Naive B cell (primary cell): Measurements from ENCODE around the gene HES4. TPM values are rescaled to one million over a fixed set of nuclear protein-coding genes. Genes with fewer than 3 reads are reported as not detected.
"Not testable (repeated sequence)": the region's sequence is repeated elsewhere in the genome, so short reads cannot be mapped to it uniquely, and the experiment has no call there.

Experiments used
- ATAC-seq, 2 donors: fragments of 150-1000 bp; cut with Tn5 transposase; 2 replicates each; pipeline ENCODE4 v1.10.0; 2021; ENCODE audit warnings: low read depth in 2 of 2, mild to moderate bottlenecking in 2 of 2, moderate library complexity in 2 of 2
- DNase-seq: peaks from one replicate; pipeline ENCODE4 v3.0.0; 2022
- H3K27ac Mint-ChIP-seq, 6 donors: one replicate each; pipeline ENCODE4 v1.8.0; 2020 to 2022; ENCODE audit warnings: mild to moderate bottlenecking in 6 of 6, mixed read lengths in 6 of 6, moderate library complexity in 5 of 6, inconsistent platforms in 2 of 6
- H3K27me3 Mint-ChIP-seq, 3 donors: one replicate each; pipeline ENCODE4 v1.8.0; 2021 to 2022; ENCODE audit warnings: mixed read lengths in 3 of 3, mild to moderate bottlenecking in 1 of 3
- H3K36me3 Mint-ChIP-seq, 2 donors: one replicate each; pipeline ENCODE4 v1.8.0; 2020 to 2022; ENCODE audit warnings: mixed read lengths in 2 of 2, inconsistent platforms in 1 of 2, mild to moderate bottlenecking in 1 of 2
- H3K4me1 Mint-ChIP-seq, 3 donors: one replicate each; pipeline ENCODE4 v1.8.0; 2020 to 2022; ENCODE audit warnings: mixed read lengths in 3 of 3, inconsistent platforms in 1 of 3, mild to moderate bottlenecking in 1 of 3, moderate library complexity in 1 of 3
- H3K4me3 Mint-ChIP-seq, 8 donors: one replicate each; pipeline ENCODE4 v1.8.0; 2020 to 2022; ENCODE audit warnings: mild to moderate bottlenecking in 8 of 8, mixed read lengths in 8 of 8, moderate library complexity in 8 of 8, inconsistent platforms in 2 of 8
- H3K9me3 Mint-ChIP-seq, 7 donors: one replicate each; pipeline ENCODE4 v1.8.0; 2020 to 2022; ENCODE audit warnings: mixed read lengths in 7 of 7, mild to moderate bottlenecking in 5 of 7, inconsistent platforms in 2 of 7, moderate library complexity in 1 of 7
- polyA plus RNA-seq, 6 donors: library from polyadenylated mRNA; unstranded; fragments of 300-500 nt; fragmentation: Illumina TruSeq; gene quantifications; one replicate each; pipeline ENCODE4 v1.2.3, GENCODE V29; 2021; ENCODE audit warnings: low read depth in 6 of 6

HES4 gene
- polyA plus RNA-seq, 6 donors from 2014 or later = 0.45 to 0.64 TPM; not detected in 4

DNA sequence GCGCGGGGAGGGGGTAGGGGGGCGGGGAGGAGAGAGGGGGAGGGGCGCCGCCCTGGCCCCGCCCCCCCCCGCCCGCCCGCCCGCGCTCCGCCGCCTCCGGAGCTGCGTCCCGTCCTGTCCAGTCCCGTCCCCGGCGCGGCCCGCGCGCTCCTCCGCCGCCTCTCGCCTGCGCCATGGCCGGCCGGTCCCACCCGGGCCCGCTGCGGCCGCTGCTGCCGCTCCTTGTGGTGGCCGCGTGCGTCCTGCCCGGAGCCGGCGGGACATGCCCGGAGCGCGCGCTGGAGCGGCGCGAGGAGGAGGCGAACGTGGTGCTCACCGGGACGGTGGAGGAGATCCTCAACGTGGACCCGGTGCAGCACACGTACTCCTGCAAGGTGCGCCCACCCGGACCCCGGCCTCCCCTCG is 20.1 kb upstream of the HES4 start, which contains the start of gene AGRN:
AGRN (plus strand) TSS at position 121 of the 405 bp plus-strand sequence; CDS start at position 174, 53 bp downstream.
- no peak for DNase-seq
- Mint-ChIP-seq H3K4me1 (peaks cover 6 to 20% (median 12%) of the 10 kb centered on the region in 3 donors), H3K36me3 (no peaks in the 10 kb centered on the region), H3K27me3 (peaks cover 0 to 20% (median 10%) of the 10 kb centered on the region in 3 donors), H3K27ac (peak within 1 kb of the TSS in 2 of 6 donors; percentile 72 to 81), H3K9me3 (no peaks in the 10 kb centered on the region), H3K4me3 (peak within 1 kb of the TSS; percentile 54 to 80 (median 70))
- ATAC-seq = peak in 1 of 2 donors; percentile 6

DNA sequence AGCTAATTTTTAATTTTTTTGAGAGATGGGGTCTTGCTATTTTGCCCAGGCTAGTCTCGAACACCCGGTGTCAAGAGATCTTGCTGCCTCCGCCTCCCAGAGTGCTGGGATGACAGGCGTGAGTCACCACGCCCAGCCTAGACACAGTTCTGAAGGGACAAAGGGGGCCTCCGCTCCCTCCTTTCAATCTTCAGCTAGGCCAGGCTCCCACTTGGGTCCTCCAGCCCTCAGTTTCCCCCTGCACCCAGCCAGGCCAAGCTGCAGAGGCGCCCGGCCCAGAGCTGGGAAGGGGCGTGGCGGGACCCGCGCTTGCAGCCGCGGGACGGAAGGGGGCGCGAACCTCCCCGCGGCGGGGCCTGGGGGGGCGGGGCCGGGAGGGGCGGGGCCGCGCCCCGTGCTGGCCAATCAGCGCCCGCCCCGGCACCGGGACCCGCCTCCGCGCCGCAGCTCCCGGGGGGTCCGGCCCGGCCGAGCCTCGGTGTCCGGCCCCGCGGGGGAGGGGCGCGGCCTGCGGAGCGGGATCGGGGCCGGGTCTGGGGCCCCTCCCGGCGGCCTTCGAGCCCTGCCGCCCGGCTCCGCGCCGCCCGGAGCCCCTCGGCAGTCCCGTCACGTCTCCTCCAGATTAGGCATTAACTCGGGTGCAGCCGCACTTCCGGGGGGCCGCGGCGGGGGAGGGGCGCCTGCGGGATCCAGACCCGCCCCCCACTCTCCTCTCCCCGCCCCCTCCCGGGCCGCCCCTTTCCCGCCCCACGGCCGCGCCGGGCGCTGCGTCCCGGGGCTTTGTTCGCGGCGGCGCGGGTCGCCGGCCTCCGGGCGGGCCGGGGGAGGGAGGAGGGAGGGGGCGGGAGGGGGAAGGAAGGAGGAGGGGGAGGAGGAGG is 19.5 kb upstream of the HES4 start:
- H3K27me3 Mint-ChIP-seq = peaks cover 0 to 20% (median 10%) of the 10 kb centered on the region in 3 donors
- H3K9me3 Mint-ChIP-seq = no peaks in the 10 kb centered on the region
- no peaks in the 10 kb centered on the region for H3K36me3 Mint-ChIP-seq
- peak overlapping the region in 2 of 6 donors; percentile 72 to 81 for H3K27ac Mint-ChIP-seq
- ATAC-seq (peak; percentile 79 to 81), DNase-seq (peak; percentile 81)
- H3K4me1 Mint-ChIP-seq = peaks cover 6 to 26% (median 14%) of the 10 kb centered on the region in 3 donors
- H3K4me3 Mint-ChIP-seq = peak overlapping the region; percentile 54 to 77 (median 65)

DNA sequence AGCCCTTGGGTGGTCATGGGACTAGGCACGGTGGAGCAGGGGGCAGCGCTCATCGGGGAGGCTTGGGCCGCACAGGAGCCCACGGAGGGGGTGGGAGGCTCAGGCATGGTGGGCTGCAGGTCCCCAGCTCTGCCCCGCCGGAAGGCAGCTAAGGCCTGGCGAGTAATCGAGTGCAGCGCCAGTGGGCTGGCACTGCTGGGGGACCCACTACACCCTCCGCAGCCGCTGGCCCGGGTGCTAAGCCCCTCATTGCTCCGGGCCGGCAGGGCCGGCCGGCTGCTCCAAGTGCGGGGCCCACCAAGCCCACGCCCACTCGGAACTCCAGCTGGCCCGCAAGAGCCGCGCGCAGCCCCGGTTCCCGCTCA is 18.4 kb upstream of the HES4 start:
- peaks cover 14 to 36% (median 25%) of the 10 kb centered on the region in 3 donors for H3K4me1 Mint-ChIP-seq
- H3K9me3 Mint-ChIP-seq, ATAC-seq, H3K36me3 Mint-ChIP-seq, DNase-seq, H3K27ac Mint-ChIP-seq: not testable (repeated sequence)
- H3K4me3 Mint-ChIP-seq = peak overlapping the region in 3 of 8 donors; percentile 42 to 77 (median 44)
- peaks cover under 1 to 17% (median 9%) of the 10 kb centered on the region in 3 donors for H3K27me3 Mint-ChIP-seq

DNA sequence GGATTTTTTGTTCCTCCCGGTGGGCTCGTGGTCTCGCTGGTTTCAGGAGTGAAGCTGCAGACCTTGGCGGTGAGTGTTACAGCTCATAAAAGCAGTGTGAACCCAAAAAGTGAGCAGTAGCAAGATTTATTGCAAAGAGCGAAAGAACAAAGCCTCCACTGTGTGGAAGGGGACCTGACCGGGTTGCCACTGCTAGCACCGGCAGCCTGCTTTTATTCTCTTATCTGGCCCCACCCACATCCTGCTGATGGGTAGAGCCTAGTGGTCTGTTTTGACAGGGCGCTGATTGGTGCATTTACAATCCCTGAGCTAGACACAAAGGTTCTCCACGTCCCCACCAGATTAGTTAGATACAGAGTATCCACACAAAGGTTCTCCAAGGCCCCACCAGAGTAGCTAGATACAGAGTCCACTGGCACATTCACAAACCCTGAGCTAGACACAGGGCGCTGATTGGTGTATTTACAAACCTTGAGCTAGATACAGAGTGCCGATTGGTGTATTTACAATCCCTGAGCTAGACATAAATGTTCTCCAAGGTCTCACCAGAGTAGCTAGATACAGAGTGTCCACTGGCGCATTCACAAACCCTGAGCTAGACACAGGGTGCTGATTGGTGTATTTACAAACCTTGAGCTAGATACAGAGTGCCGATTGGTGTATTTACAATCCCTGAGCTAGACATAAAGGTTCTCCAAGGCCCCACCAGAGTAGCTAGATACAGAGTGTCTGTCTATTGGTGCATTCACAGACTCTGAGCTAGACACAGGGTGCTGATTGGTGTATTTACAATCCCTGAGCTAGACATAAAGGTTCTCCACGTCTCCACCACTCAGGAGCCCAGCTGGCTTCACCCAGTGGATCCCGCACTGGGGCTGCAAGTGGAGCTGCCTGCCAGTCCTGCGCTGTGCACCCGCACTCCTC is 17.8 kb upstream of the HES4 start:
- Mint-ChIP-seq H3K27me3 (peaks cover 3 to 11% (median 4%) of the 10 kb centered on the region in 3 donors), H3K4me3 (peak overlapping the region in 6 of 8 donors; percentile 29 to 77 (median 44)), H3K27ac (peak overlapping the region in 2 of 6 donors; percentile 58 to 71), H3K4me1 (peaks cover 16 to 36% (median 31%) of the 10 kb centered on the region in 3 donors)
- not testable (repeated sequence) for H3K9me3 Mint-ChIP-seq, DNase-seq, H3K36me3 Mint-ChIP-seq, ATAC-seq

DNA sequence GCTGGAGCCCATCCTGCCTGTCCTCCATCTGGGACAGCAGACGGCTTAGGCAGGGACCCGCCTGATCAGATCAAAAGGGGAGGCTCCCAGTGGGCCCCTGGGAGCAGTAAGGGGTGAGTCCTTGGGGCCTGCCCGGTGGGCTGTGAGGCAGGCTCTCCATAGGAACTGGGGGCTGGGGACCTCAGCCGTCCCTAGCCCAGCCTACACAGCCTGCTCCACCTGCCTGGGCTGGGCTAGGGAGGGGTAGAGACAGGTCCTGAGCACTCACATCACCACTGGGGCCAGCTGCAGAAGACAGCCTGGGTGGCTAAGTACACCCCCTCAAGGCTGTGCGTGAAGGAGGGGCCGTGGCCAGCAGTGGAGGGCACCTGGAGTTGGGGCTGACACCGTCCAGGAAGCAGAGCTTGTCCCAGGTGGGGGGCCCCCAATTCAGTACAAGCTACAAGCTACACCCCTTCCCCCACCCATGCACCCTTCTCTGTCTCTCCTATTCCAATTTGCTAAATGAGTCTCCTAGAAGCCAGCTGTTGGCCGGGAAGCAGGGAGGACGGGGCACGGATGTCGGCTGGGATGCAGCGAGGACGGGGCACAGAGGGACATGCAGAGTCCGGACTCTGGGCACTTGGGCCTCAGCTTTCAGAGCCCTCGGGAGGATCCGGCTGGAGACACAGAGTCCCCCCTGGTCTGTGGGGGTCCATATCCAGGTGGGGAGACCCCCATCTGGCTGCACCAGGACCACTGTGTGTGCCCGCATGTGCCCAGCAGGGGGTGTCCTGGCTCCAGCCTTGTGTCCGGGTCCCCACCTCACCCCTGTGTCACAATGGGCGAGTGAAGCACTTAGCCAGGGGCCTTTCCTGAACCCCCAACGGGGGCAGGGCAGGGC is 15.1 kb upstream of the HES4 start:
- Mint-ChIP-seq H3K4me3 (peak overlapping the region in 6 of 8 donors; percentile 38 to 100 (median 94)), H3K27ac (peak overlapping the region in 1 of 6 donors; percentile 89), H3K27me3 (peaks cover 0 to 4% (median 0%) of the 10 kb centered on the region in 3 donors), H3K36me3 (no peaks in the 10 kb centered on the region), H3K9me3 (no peaks in the 10 kb centered on the region), H3K4me1 (peaks cover 11 to 37% (median 31%) of the 10 kb centered on the region in 3 donors)
- DNase-seq (no peak), ATAC-seq (no peak)

DNA sequence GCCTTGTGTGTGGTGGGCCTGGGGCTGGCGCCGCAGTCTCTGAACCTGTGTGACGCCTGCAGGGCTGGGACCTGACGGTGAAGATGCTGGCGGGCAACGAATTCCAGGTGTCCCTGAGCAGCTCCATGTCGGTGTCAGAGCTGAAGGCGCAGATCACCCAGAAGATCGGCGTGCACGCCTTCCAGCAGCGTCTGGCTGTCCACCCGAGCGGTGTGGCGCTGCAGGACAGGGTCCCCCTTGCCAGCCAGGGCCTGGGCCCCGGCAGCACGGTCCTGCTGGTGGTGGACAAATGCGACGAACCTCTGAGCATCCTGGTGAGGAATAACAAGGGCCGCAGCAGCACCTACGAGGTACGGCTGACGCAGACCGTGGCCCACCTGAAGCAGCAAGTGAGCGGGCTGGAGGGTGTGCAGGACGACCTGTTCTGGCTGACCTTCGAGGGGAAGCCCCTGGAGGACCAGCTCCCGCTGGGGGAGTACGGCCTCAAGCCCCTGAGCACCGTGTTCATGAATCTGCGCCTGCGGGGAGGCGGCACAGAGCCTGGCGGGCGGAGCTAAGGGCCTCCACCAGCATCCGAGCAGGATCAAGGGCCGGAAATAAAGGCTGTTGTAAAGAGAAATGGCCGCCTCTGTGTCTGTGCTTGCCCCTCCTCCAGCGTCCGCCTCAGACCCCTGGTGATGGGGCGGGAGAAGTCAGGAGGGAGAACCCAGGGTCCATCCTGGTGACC is 14.2 kb upstream of the HES4 start:
- no peak for ATAC-seq
- H3K4me3 Mint-ChIP-seq = peak overlapping the region; percentile 88 to 100 (median 96)
- H3K27me3 Mint-ChIP-seq = peaks cover 0 to 5% (median 0%) of the 10 kb centered on the region in 3 donors
- DNase-seq = no peak
- no peaks in the 10 kb centered on the region for H3K9me3 Mint-ChIP-seq
- H3K4me1 Mint-ChIP-seq = peaks cover 11 to 36% (median 31%) of the 10 kb centered on the region in 3 donors
- peak overlapping the region; percentile 93 to 99 (median 98) for H3K27ac Mint-ChIP-seq
- H3K36me3 Mint-ChIP-seq = no peaks in the 10 kb centered on the region

DNA sequence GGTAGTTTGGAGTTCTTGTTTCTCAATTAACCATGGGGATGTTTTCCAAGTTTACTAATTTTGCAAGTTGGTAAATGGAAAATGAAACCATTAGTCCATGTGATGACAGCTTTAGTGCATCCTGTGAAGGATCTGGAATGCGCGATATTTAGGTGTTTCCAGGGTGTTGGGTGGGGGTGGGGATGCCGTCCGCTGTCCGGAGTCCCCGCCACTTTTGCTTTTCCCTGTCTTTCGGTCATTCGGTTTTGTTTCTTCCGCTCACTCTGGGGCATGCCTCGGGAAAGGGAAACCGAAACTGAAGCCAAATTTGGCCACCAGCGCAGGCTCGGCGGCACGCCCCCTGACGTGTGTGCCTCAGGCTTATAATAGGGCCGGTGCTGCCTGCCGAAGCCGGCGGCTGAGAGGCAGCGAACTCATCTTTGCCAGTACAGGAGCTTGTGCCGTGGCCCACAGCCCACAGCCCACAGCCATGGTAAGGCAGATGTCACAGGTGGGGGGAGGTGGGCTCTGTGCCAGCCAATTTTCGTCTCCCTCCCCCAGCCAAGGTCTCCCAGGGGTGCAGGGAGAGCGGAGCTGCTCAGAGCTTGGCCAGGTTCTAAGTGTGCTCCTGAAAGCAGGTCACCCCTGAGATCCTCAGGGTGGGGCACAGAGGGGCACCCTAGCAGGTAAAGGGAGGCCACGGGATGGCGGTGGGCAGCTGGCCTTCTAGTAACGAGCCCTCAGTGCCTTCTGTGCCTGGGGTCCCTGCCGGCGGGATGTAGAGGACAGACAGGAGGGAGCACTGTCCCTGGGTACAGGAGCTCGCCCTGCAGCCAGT is 13.4 kb upstream of the HES4 start, which contains the start of gene ISG15:
ISG15 (plus strand) TSS at position 393 of the 817 bp plus-strand sequence; CDS start at position 470, 77 bp downstream.
- ATAC-seq (peak; percentile 97), DNase-seq (peak; percentile 83)
- no peaks in the 10 kb centered on the region for H3K9me3 Mint-ChIP-seq
- peak within 1 kb of the TSS; percentile 93 to 99 (median 98) for H3K27ac Mint-ChIP-seq
- no peaks in the 10 kb centered on the region for H3K36me3 Mint-ChIP-seq
- H3K27me3 Mint-ChIP-seq = peaks cover 0 to 9% (median 2%) of the 10 kb centered on the region in 3 donors
- H3K4me3 Mint-ChIP-seq = peak within 1 kb of the TSS; percentile 88 to 100 (median 96)
- peaks cover 11 to 33% (median 31%) of the 10 kb centered on the region in 3 donors for H3K4me1 Mint-ChIP-seq

DNA sequence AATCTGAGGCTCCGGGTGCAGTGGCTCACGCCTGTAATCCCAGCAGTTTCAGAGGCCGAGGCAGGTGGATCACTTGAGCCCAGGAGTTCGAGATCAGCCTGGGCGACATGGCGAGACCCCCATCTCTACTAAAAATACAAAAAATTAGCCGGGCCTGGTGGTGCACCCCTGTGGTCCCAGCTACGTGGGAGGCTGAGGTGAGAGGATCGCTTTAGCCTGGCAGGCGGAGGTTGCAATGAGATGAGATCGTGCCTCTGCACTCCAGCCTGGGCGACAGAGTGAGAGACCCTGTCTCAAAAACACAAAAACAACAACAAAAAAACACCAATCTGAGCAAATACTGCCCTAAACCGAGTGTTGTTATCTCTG is 12.8 kb upstream of the HES4 start:
- ATAC-seq = peak in 1 of 2 donors; percentile 2
- peak overlapping the region; percentile 88 to 100 (median 96) for H3K4me3 Mint-ChIP-seq
- H3K4me1 Mint-ChIP-seq = peaks cover 11 to 33% (median 31%) of the 10 kb centered on the region in 3 donors
- DNase-seq, H3K36me3 Mint-ChIP-seq, H3K9me3 Mint-ChIP-seq: not testable (repeated sequence)
- peak overlapping the region; percentile 93 to 99 (median 98) for H3K27ac Mint-ChIP-seq
- H3K27me3 Mint-ChIP-seq = peaks cover 0 to 12% (median 7%) of the 10 kb centered on the region in 3 donors

DNA sequence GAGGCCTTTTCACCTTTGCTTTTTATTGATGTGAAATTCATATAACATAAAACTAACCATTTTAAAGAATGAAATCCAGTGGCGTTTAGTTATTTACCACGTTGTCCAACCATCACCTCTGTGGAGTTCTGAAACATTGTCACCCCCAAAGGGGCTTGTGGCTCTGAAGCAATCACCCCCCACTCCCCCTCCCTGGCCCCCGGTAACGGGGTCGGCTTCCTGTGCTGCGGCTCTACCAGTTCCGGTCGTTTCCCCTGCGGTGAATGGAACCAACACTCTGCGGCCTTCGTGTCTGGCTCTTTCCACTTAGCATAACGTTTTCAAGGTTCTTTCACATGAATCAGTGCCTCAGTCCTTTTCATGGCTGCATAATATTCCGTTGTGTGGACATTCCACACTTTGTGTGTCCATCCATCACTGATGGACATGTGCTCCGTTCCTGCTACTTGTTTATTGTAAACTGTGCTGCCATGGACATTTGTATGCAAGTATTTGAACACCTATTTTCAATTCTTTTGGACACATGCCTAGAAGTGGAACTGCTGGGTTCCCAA is 11.6 kb upstream of the HES4 start:
- H3K4me3 Mint-ChIP-seq = peak overlapping the region in 3 of 8 donors; percentile 5 to 58 (median 41)
- ATAC-seq (no peak), DNase-seq (no peak)
- no peaks in the 10 kb centered on the region for H3K36me3 Mint-ChIP-seq
- peak overlapping the region in 1 of 6 donors; percentile 27 for H3K27ac Mint-ChIP-seq
- H3K27me3 Mint-ChIP-seq = peaks cover 4 to 16% (median 12%) of the 10 kb centered on the region in 3 donors
- peaks cover 11 to 28% (median 26%) of the 10 kb centered on the region in 3 donors for H3K4me1 Mint-ChIP-seq
- H3K9me3 Mint-ChIP-seq = no peaks in the 10 kb centered on the region

DNA sequence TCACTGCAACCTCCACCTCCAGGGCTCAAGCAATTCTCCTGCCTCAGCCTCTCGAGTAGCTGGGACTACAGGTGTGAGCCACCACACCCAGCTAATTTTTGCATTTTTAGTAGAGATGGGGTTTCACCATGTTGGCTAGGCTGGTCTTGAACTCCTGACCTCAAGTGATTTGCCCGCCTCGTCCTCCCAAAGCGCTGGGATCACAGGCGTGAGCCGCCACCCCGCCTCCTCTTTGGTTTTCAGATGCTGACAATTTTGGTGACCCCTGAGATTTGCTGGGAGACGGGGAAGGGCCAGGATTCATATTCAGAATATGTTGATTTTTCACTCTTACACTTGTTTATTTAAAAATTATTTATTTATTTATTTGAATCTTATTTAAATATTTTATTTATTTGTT is 10.2 kb upstream of the HES4 start:
- ATAC-seq, H3K36me3 Mint-ChIP-seq, H3K9me3 Mint-ChIP-seq, H3K4me3 Mint-ChIP-seq, DNase-seq, H3K27ac Mint-ChIP-seq: not testable (repeated sequence)
- peaks cover 13 to 30% (median 27%) of the 10 kb centered on the region in 3 donors for H3K4me1 Mint-ChIP-seq
- H3K27me3 Mint-ChIP-seq = peaks cover 14 to 29% (median 16%) of the 10 kb centered on the region in 3 donors
